GM19397 (cell line): ENCODE results near the gene KCTD3.

ENCODE experiments used
- ATAC-seq: cut with Tn5 transposase; IDR thresholded peaks from one replicate; pipeline ENCODE4 v1.9.1; 2021; ENCODE audit warnings: mild to moderate bottlenecking, moderate library complexity; ENCODE audit not compliant: unreplicated experiment

The KCTD3 gene

DNA sequence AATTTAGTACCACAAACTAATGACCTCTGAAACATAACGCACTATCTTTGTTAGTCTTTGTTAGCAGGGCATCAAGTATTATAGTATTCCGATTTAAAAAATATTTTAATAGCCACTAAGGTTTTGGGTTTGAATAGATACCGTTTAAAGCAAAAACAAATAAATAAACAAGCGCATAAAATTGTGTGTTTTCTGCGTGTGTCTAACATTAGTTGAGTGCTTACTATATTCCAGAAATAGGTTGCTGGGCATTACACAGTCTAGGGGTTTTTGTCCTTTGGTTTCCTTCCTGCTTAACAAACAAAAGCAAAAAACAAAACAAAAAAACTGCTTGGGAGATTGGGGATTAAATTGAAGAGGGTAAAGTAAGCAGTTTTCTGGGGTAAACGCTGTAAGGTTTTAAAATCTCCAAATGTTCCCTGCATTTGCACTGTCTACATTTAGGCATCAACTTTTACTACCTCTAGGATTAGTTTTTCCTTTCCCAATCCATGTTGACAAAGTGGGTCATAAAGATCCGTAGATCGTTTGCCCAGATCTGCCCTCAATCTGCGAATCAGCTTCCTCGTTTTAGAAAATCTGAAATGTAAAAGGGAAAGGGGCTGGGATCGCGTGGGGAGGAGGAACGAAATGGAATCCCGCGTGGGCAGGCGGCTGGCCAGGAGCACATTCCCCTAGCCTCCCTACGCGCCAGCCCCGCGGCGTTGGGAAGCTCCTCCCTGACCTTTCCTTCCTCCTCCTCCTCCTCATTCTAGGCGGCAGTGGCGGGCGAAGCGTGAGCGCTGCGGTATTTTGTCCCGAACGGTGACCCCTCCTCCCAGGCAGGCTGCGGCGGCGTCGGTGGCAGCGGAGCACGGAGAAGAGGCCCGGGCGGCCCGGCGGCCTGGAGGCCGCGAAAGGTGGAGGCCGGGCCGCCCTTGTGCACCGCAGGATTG is at the start of gene KCTD3:
TSS of gene KCTD3 (plus strand) at position 749 of the 935 bp plus-strand sequence. CDS start 382 bp downstream, outside the sequence.
- peak; percentile 75 for ATAC-seq

DNA sequence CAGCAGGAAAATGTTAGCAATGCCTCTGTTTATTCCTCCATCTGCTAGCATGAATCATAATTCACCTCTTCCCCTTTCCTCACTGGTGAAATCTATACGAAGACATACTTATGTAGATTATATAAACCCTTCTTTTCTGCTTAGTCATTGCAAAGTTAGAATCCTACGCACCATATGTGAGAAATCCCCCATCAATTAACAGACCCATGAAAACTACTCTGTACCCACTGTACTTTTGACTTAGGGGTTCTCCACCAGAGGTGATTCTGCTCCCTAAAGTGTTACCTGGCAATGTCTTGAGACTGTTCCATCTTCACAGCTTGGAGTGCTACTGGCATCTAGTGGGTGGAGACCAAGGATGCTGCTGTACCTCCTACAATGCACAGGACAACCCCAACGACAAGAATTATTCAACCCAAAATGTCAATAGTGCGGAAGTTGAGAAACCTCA is 49.6 kb upstream of the KCTD3 start:
- ATAC-seq, result no peak

DNA sequence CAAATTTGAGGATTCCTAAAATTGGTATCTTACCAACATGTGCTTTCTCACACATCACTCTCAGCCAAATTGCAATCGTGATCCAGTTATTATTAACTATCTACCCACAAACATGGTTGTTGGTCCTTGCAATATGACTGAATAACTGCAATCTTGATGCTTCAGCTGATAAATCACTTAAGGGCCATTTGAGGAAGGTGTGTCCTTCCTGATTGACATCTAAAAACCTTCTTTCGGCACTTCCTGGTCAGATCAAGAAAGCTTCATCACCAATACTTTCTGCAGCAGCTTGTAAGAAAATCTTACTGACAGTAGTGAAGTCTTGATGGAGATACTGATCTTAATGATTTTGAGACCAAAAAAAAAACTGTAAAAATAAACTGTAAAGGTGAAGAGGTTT is 48.5 kb upstream of the KCTD3 start:
- no peak for ATAC-seq

DNA sequence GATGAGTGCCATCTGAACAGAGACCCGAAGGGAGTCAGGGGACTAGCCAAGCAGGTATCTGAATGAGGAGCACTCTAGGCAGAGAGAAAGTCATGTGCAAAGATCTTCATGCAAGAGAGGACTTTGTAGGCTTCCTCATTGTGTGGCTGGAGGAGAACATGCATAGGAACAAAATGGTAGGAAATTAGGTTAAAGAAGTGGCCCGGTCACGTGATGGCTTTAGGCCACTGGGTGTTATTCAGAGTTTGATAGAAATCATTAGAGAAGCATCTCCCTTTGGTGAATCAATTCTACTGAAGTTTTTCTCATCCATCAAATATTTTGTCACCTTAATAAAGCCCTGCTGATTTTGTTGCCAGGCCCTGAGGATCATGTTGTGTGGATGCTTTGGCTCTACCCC is 45.8 kb upstream of the KCTD3 start:
- no peak for ATAC-seq

DNA sequence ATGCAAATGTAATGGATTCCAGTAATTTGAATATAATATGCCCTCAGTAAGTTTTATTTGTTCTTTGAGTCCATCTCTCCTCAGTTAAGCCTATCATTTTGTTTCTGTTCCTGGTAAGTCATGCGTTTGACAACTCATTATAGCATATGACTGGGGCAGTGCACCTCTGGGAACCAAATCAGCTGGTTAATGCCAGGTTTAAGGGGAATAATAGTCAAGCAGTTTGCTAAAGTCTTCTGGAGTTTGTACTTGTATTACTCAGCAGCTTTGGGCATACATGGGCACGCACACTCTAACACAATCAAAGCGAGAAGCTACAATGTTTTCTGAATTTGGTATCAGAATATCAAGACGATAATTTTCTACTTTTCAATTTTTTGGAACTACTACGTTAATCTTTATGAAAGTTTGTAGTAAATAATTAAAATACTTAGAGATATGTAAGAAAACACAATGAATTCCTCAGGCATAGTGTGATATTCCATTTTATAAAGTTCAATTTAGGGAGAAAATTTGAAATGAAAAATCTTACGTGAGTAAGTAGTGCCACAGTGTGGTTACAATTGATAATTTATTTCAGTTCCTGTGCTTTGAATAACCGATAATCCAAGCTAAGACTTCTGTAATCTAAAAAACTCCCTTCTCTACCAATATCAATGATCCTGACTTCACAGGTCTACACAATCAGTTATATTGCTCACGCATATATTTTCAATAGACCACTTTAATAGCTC is 43.8 kb upstream of the KCTD3 start:
- no peak for ATAC-seq

DNA sequence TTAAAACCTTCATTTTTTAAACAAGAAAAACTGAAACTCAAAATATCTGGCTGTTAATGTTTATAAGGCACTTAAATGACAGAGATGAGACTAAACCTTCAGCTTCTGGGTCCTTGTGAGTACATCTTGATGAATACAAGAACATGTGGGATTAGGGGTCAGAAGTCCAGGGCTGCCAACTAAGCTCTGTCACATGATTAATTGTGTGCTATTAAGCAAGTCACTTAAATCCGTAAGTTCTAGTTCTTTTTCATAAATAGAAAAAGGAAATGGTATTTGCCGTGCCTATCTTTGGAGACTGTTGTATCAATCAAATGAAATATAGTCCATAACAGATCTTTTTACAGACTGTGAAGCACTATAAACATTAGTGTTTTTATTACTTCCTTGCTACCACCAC is 43.2 kb upstream of the KCTD3 start:
- no peak for ATAC-seq

DNA sequence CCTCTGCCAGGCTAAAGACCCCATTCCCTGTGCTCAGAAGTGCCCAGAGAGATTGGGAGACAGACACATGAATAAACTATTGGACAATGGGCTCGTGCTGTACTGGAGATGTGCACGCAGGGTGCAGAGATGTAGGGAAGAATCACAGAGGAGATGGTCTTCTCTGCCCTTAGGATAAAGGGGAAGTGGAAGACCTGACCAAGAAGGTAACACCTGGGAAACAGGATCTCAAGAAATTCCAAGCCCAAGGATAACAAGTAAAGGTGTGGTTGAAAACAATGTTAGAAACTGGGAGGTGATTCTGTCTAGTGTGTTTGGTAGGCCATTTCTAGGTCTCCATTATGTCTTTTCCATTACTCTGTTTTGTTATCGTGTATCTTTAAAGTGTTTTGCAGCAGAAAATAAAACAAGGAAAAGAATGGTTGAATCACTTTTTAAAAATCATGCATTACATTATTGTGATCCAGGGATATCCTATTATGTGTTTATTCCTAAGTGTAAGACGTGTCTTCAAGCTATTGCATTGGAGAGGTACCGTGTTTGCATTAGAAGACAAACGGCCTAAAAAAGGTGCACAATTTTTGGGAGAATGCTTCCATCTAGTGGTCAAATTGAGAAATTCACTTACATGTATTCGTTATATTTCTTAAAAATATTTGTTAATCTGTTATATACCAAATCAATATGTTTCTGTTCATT is 40.8 kb upstream of the KCTD3 start:
- no peak for ATAC-seq

DNA sequence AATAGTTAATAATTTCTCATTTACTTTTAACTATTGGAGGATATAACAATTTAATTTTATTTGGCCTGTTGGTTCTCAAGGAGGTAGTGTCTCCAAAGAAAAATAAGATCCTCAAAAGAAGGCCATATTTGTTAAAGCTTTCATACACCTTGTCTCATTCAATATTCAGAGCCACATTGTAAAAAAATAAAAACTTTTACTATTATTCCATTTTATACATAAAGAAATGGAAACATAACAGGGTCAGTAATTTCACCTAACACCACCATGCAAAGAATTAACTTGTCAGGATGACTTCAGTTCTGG is 40.3 kb upstream of the KCTD3 start:
- ATAC-seq, result no peak

DNA sequence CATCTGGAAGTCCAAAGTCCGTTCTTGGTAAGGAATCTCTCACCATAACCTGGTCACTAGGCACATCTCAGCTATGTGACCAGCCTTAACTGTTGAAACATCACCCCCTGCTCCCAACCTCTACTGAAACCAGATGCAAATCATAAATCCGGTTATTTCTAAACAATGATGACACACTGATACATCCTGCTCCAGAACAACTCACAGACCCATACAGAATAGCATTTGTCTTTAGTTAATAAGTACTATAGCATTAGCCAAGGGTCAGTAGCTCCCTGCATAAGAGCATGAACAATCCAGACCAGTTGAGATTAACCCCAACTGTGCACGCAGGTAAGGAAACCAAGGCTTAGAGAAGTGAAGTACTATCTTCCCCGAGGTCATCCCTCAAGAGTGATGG is 38.0 kb upstream of the KCTD3 start:
- ATAC-seq, result peak; percentile 65

DNA sequence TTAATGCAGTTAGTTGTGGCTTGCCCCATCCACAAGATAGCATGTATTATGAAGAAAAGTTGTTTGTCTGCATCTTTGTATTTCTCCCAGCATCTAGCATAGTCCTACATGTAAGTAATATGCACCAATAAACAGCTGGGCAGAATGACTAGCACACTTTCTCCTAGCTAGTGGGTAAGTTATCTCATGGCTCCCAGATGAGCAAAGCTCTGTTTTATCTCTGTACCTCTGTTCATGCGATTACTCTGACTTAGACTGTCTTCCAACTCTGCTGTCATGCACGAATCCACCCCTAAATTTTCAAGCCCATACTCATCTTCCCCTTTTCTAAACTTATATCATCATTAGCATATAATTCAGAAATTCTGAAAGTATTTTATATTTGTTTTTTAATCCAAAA is 37.5 kb upstream of the KCTD3 start:
- ATAC-seq, result peak; percentile 8

DNA sequence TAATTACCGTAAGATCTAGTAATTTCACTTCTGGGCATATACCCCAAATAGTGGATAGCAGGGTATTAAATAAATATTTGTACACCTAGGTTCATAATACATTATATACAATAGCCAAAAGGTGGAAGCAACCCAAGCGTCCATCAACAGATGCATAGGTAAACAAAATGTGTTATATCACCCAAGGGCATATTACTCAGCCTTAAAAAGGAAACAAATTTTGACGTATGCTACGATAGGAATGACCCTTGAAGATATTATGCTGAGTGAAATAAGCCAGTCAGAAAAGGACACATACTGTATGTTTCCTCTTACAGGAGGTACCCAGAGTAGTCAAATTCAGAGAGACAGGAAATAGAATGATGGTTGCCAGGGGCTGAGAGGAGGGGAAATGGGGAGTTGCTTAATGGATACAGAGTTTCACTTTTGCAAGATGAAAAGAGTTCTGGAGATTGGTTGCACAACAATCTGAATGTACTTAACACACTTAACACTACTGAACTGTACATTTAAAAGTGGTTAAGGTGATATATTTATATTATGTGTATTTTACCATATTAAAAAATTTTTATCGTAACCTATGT is 36.6 kb upstream of the KCTD3 start:
- ATAC-seq, result no peak

DNA sequence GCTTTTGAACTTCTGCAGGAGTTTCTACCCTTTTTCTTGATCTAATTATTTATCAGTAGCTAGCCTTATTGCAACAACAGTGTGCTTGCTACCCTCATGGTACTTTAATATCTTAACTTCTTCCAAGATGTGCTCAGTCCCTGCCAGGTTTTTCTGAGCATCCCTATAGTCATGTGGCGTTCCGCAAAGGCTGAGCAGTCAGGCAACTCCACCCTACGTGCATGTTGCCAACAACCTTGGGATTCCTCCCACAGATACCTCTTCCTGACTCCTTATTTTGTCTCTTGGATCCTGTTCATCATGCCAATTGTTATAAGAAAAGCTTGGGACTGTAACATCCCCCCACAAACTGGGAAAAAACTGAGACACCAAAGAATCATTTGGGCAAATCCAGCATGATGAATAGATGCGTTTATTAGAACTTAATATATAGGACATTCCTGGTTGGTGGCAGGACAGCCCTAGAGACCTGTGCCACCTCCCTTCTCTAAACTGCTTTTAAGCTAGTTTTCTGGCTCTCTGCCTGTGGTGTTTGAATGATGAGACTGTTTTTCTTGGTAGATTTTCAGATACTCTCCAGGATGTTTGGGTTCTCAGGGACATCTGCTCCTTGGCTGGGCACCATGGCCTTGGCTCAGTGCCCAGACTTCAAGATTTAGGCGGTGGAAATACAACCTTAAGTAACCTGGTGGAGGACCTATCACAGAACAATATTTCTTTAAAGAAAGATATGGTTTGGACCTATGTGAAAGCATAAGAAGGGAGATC is 27.1 kb upstream of the KCTD3 start:
- no peak for ATAC-seq

DNA sequence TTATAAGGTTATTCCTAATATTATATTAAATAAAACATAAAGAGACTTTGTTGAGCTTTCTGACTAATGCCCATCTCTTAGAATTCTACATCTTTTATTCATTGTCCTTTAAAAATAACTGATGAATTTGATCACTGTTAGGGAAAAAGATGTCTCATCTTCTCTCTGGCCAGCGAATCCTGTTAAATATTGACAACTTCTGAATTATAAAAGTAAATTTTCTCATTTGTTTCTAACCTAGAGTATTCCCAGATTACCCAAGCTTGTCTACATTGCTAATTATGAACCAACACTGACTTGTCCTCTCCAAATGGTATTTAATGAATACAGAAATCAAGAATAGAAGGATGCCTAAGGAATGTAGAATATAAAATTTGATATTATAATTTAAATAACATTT is 24.8 kb upstream of the KCTD3 start:
- ATAC-seq, result no peak

DNA sequence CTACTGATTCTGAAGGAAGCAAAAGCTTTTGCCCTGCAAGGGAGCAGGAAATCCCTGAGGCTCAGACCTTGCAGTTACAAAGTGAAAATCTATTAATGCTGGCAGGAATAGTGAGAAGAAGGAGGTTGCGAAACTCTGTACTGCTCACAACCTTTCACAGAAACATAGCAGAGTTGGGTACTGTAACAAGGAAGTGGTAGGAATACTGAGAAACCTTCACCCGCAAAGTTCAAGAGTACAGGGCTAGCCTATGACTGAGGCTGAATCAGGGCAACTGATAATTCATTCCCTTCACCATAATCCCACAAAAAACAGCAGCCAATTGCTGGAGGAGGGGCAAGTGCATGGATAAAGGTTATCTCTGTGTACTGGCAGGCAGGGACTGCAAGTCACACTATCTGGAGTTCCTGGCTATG is 23.9 kb upstream of the KCTD3 start:
- ATAC-seq, result no peak

DNA sequence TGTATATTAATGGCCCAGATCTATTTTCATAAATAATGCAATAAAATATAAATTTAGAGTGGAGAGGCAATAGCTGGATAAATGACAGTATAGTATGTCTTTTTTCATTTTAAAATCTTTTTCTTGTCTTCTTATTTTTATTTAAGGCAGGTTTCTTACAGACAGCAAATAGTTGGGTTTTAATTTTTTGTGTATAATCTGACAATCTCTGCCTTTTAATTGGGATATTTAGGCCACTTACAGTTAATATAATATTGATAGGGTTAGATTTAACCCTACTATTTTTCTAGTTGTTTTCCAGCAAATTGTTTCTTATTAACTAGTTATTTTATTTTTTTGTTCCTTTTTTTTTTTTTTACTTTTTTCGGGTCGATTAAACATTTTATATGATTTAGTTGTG is 23.3 kb upstream of the KCTD3 start:
- no peak for ATAC-seq

DNA sequence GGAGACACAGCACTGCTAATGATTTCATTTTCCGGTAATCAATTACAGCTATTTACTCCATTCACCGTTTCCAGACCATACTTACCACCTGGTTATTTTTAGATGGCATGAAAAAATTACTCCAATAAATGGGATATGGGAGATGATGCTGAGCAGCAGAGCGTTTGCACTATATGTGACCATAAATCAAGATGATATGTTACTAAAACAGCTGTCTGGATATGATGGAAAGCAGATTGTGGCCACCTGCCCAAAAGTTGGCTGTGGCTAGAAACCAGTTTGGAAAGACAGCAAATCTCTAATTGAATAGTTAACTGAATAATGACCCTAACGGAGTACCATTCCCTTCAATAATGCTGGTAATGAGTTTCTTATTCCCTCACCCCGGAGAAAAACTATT is 22.5 kb upstream of the KCTD3 start:
- no peak for ATAC-seq

DNA sequence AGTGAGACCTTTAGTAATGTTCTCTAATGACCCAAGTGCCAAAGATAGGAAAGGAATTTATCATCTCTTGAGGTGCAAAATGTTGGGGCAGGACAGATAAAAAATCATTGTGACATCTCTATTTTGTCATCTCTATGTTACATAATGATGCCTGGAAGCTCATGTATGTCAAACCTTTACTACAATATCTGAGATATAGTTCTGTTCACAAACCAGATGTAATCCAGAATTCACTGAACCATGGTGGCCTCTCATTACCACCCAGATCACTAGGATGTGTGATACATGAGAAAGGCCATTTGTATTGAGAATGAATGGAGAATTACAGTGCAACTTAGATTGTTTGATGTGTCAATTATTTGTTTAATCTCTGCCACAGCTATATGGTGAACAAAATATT is 22.0 kb upstream of the KCTD3 start:
- ATAC-seq, result no peak

DNA sequence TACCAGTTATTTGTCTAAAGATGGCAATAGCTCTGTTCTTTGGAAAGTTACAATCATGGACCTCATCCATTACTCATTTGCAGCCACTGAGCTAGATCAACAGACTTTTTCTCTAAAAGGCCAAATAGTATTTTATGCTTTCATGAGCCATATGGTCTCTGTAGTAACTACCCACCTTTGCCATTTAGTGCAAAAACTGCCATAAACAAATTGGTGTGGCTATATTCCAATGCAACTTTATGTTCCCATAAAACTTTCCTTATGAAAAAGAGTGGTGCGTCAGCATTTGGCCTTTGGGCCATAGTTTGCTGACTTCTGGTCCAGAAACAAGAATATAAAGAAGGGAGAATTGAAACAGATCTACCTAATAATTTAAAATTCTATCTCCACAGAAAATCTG is 20.1 kb upstream of the KCTD3 start:
- no peak for ATAC-seq

DNA sequence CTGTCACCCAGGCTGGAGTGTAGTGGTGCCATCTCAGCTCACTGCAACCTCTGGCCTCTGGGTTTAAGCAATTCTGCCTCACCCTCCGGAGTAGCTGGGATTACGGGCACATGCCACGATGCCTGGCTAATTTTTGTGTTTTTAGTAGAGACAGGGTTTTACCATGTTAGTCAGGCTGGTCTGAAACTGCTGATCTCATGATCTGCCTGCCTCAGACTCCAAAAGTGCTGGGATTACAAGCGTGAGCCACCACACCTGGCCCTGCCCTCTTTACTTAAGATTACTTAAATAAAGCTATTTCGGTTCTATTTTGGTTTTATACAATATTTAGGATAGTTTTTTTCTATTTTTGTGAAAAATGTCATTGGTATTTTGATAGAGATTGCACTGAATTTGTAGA is 15.3 kb upstream of the KCTD3 start:
- no peak for ATAC-seq

DNA sequence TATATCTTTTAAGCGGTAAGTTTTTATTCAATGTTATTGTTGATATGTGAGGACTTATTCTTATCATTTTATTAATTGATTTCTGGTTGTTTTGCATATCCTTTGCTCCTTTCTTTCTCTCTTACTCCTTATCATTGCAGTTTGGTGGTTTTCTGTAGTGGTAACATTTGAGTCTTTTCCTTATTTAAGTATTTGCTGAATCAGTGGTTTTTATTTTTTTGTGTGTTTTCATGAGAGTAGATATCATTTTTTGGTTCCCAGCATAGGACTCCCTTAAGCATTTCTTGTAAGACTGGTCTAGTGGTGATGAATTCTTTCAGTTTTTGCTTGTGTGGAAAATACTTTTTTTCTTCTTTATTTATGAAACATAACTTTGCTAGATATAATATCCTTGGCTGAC is 12.2 kb upstream of the KCTD3 start:
- ATAC-seq, result no peak

DNA sequence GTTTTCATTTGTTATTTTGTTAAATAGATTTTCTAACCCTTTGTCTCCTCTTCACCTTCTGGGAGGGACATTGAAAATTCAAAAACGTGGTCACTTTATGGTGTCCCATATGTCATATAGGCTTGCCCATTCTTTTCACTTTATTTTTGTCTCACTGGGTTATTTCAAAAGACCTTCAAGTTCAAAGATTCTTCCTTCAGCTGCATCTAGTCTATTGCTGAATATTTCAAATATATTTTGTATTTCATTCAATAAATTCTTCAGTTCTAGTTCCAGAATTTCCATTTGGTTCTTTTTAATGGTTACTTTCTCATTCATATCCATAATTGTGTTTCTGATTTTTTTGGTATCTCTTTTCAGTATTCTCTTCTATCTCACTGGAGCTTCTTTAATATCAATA is 11.6 kb upstream of the KCTD3 start:
- ATAC-seq, result no peak
